Activated CD8-positive, alpha-beta T cell treated with anti-CD3 and anti-CD28 coated beads, Interleukin-2, amount 10 ng/mL, durations not matched to agents 7 days and 5 days (primary cell): ENCODE results near the gene GCNT4. TPM values are rescaled to one million over a fixed set of nuclear protein-coding genes. Genes with fewer than 3 reads are reported as not detected.
A peak's percentile ranks its signal among the peaks of the same experiment; 100 is the strongest.

Source experiments
- ATAC-seq: fragments of 150-1000 bp; cut with Tn5 transposase; one replicate; pipeline ENCODE4 v1.10.0; 2021; ENCODE audit warnings: moderate library complexity
- CTCF ChIA-PET: fragments of 350-600 bp; sonication (Branson Sonifier 250); formaldehyde crosslinking; loops from one replicate; lab custom pipeline; 2021; ENCODE audit warnings: antibody characterized with exemption; lab: Charles Lee
- POLR2A ChIA-PET: fragments of 350-600 bp; sonication (Branson Sonifier 250); formaldehyde crosslinking; loops from one replicate; lab custom pipeline; 2021; ENCODE audit warnings: antibody characterized with exemption; lab: Charles Lee
- DNase-seq: peaks from one replicate; pipeline ENCODE4 v3.0.0-alpha.2; 2020
- H3K27ac Mint-ChIP-seq: one replicate; pipeline ENCODE4 v1.8.0; 2021; ENCODE audit warnings: mild to moderate bottlenecking, mixed read lengths
- H3K27me3 Mint-ChIP-seq: one replicate; pipeline ENCODE4 v1.8.0; 2021; ENCODE audit warnings: low read depth, mixed read lengths
- H3K36me3 Mint-ChIP-seq: one replicate; pipeline ENCODE4 v1.8.0; 2021; ENCODE audit warnings: low read depth, mixed read lengths
- H3K4me1 Mint-ChIP-seq: one replicate; pipeline ENCODE4 v1.8.0; 2021; ENCODE audit warnings: low read depth, mixed read lengths
- H3K4me3 Mint-ChIP-seq: one replicate; pipeline ENCODE4 v1.8.0; 2021; ENCODE audit warnings: mild to moderate bottlenecking, mixed read lengths
- H3K9me3 Mint-ChIP-seq: one replicate; pipeline ENCODE4 v1.8.0; 2022; ENCODE audit warnings: mixed read lengths; ENCODE audit not compliant: insufficient read depth
- total RNA-seq, 2 experiments: library from RNA; stranded (reverse); gene quantifications; one replicate each; pipeline ENCODE4 v1.2.3, GENCODE V29; 2021

The GCNT4 gene
- total RNA-seq, 2 experiments from 2014 or later, result 1.9 to 2.1 TPM

DNA sequence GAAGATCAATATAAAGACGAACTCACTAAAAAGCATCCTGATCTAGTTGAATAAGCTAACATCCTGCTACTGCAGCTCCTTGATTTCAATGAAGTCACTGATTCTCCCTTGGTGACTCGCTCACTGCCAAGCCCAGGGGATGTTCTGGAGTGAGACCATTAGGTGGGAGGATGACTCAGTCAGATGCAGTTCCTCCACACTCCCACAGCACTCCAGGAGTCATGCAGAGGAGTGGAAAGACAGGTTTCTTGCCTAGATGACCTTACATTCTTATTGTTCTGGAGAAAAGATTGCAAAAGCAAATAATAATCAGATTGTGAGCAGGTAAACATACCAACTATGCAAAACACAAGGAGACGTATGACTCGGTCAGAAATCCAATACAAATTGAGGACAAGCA lies 15.3 kb downstream of the GCNT4 start:
- ATAC-seq (no peak), DNase-seq (no peak)
- CTCF ChIA-PET, result interaction anchor here (1.0 to 3.7 kb wide), 2 partner anchors 9 to 13 kb away, joined by 4 to 23 read pairs; no protein-coding TSS in a partner anchor
- POLR2A ChIA-PET, result interaction anchor here (1.0 kb wide), 1 partner anchor 16 kb away, joined by 3 read pairs; no protein-coding TSS in a partner anchor
- H3K27ac Mint-ChIP-seq, result no peak overlapping the region
- H3K4me1 Mint-ChIP-seq, result peaks cover 39% of the 10 kb centered on the region
- H3K4me3 Mint-ChIP-seq, result no peak overlapping the region
- no peaks in the 10 kb centered on the region for H3K27me3 Mint-ChIP-seq
- peaks cover 4% of the 10 kb centered on the region for H3K9me3 Mint-ChIP-seq
- peaks cover 28% of the 10 kb centered on the region for H3K36me3 Mint-ChIP-seq

DNA sequence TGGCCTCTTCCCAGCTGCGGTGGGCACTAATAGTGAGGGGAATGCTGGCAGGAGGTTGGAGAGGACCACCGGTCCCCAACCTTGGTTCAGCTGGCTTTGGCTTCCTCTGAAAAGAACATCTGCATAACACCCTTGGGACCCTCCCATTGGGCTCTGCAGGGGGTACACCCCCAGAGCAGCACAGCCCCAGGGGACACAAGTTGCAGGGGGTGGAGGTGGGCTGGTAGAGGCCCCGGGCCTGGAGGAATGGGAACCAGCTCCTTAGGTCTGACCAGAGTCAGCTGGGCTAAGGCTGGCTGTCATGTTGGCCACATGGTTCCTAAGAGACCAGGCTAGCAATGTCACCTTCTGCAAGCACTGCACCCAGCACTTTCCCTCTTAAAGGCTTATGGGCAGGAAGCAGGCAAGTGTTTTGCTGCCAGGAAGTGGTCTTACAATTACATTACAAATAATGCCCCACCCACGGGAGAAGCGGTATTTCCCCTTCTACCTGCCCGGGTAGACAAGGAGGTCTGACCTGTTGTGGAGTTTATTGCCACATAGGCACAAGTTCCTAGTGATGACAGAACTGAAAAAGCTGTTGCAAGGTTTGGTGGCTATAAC lies 18.1 kb downstream of the GCNT4 start:
- ChIA-PET CTCF (interaction anchor here (0.6 to 4.0 kb wide), 4 partner anchors 16 to 305 kb away, joined by 3 to 32 read pairs (median 6); no protein-coding TSS in a partner anchor), POLR2A (interaction anchor here (0.7 to 1.7 kb wide), 3 partner anchors 15 to 19 kb away, joined by 3 to 9 read pairs (median 5); partner anchors contain the start of gene GCNT4)
- ATAC-seq, result peak; percentile 91
- H3K27ac Mint-ChIP-seq, result peak overlapping the region; percentile 81
- peak; percentile 79 for DNase-seq
- no peaks in the 10 kb centered on the region for H3K27me3 Mint-ChIP-seq
- H3K9me3 Mint-ChIP-seq, result peaks cover 4% of the 10 kb centered on the region
- peaks cover 33% of the 10 kb centered on the region for H3K4me1 Mint-ChIP-seq
- H3K36me3 Mint-ChIP-seq, result peaks cover 20% of the 10 kb centered on the region
- H3K4me3 Mint-ChIP-seq, result no peak overlapping the region

DNA sequence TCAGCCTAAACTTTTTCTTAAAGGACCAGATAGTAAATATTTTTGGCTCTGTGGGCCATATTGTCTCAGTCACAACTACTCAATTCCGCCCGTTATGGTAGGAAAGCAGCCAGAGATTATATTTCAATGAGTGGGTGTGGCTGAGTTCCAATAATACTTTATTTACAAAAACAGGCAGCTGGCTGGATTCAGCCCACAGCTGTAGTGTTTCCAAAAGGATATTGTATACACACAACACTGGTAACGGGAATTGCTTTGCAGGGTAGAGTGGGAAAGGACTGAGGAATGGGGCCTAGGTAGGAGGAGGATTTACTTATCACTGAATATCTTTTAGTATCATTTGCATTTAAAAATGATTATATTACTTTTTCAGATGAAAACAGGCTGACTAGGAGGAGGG lies 21.0 kb downstream of the GCNT4 start:
- ATAC-seq, result no peak
- CTCF ChIA-PET, result no interaction called here
- no peak for DNase-seq
- H3K4me3 Mint-ChIP-seq, result no peak overlapping the region
- peaks cover 23% of the 10 kb centered on the region for H3K36me3 Mint-ChIP-seq
- H3K27ac Mint-ChIP-seq, result no peak overlapping the region
- peaks cover 4% of the 10 kb centered on the region for H3K9me3 Mint-ChIP-seq
- H3K4me1 Mint-ChIP-seq, result peaks cover 41% of the 10 kb centered on the region
- no peaks in the 10 kb centered on the region for H3K27me3 Mint-ChIP-seq
- POLR2A ChIA-PET, result no interaction called here

DNA sequence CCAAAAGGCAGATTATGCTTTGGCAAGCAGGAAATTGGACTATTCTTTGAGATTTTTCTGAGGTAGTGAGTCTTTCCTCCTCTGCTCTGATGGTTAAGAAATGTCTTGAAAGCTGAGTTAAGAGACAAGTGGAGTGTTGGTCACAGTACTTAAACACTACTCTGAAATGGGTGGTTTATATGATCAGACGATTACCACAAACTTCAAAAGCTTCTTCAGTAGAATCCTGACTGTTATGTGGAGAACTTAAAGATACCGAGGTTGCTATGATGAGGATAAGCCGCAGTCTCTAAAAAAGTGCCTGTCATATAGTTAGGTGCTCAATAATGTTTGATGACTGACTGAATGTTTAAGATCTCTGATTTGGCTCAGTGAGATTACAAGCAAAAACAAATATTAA lies 24.3 kb downstream of the GCNT4 start:
- CTCF ChIA-PET, result interaction anchor here (0.6 to 1.7 kb wide), 4 partner anchors 22 to 208 kb away, joined by 3 to 5 read pairs (median 4); no protein-coding TSS in a partner anchor

DNA sequence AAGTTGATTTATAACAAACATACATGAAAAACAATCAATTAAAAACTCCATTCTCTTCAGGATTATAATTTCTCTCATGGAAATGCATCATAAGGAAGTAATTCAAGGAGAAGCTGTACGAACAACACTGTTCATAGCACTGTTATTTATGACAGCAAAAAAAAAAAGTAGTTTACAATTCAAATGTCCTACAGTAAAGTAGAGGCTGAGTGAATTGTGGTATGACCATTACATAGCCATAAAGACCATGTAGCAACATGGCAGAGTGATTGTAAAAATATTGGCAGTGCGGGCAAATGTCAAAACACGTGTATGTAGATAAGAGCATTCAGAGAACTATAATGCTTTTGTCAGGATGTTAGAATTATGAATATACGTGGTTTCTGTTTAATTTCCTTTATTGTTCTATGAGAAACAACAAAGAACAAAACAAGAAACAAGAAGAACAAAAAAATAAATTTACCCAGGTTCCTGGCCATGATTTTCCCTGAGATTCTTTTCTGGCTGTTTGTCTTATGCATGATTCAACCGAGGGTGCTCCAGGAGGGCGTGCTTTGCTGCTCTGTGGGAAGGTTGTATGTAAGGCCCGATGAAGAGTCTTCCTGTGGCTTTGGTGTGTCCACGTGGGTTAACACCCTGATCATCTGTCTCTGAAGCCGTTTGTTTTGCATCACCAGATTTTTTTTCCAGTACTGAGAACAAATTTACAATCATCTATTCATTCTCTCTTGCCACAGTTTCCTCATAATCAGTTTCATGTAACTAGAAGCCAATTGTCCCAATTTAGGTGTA lies 28.8 kb downstream of the GCNT4 start:
- H3K27me3 Mint-ChIP-seq, result no peaks in the 10 kb centered on the region
- H3K27ac Mint-ChIP-seq, result peak overlapping the region; percentile 77
- H3K4me3 Mint-ChIP-seq, result peak overlapping the region; percentile 44
- ChIA-PET CTCF (interaction anchor here (0.9 to 1.9 kb wide), 3 partner anchors 25 to 88 kb away, joined by 4 to 7 read pairs (median 7); no protein-coding TSS in a partner anchor), POLR2A (no interaction called here)
- no peaks in the 10 kb centered on the region for H3K9me3 Mint-ChIP-seq
- DNase-seq, result peak; percentile 69
- ATAC-seq, result peak; percentile 85
- peaks cover 36% of the 10 kb centered on the region for H3K4me1 Mint-ChIP-seq
- H3K36me3 Mint-ChIP-seq, result peaks cover 9% of the 10 kb centered on the region

More for the DNA sequence above, 24.3 kb downstream of the GCNT4 start:
- Mint-ChIP-seq H3K36me3 (peaks cover 16% of the 10 kb centered on the region), H3K9me3 (peaks cover 2% of the 10 kb centered on the region), H3K4me3 (no peak overlapping the region), H3K27me3 (no peaks in the 10 kb centered on the region), H3K4me1 (peaks cover 33% of the 10 kb centered on the region), H3K27ac (no peak overlapping the region)
- POLR2A ChIA-PET, result no interaction called here
- ATAC-seq (peak; percentile 75), DNase-seq (no peak)

DNA sequence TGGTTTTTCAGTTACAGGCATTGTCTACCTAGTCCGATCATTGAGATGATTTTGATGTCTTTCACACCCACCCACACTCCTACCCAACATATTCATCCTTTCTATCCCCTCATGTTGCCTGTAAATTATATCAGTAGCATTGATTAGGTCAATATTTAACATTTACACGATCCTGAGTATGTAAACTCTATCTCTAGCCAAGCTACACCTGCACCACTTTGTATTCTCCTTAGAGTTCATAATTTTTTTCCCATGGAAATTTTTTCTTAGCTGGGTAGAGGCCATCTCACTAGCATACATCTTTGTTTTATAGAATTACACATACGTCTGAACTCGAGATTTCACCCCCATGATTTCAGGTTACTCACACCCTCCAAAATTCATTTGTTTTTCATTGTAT lies 30.6 kb downstream of the GCNT4 start:
- POLR2A ChIA-PET, result interaction anchor here (0.6 kb wide), 1 partner anchor 30 kb away, joined by 3 read pairs; the partner anchor contains the start of gene GCNT4
- peaks cover 30% of the 10 kb centered on the region for H3K4me1 Mint-ChIP-seq
- H3K27ac Mint-ChIP-seq, result no peak overlapping the region
- no peaks in the 10 kb centered on the region for H3K27me3 Mint-ChIP-seq
- H3K4me3 Mint-ChIP-seq, result no peak overlapping the region
- CTCF ChIA-PET, result interaction anchor here (0.8 to 1.9 kb wide), 5 partner anchors 24 to 97 kb away, joined by 3 to 7 read pairs (median 4); no protein-coding TSS in a partner anchor
- DNase-seq (no peak), ATAC-seq (no peak)
- H3K36me3 Mint-ChIP-seq, result peaks cover 9% of the 10 kb centered on the region
- H3K9me3 Mint-ChIP-seq, result no peaks in the 10 kb centered on the region

DNA sequence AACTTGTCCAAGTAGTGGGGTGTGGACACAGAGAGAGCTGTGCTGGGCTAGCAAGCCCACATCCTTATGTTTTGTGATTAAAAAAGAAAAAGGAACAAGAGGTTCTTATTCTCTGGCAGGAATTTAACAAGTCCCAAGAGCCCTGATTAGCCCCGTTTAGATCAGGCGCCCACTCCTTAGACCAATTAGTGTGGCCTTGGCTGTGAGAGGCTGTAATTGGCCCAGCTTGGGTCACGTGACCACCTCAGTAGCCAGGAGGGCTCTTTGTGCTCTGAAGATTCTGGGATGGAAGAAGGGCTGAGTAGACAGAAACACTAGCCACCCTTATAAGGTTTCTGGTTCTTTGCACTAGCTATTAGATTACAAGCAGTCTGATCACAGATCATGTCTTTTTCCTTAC lies 31.1 kb downstream of the GCNT4 start:
- H3K4me3 Mint-ChIP-seq, result no peak overlapping the region
- peaks cover 6% of the 10 kb centered on the region for H3K36me3 Mint-ChIP-seq
- H3K27ac Mint-ChIP-seq, result no peak overlapping the region
- CTCF ChIA-PET, result interaction anchor here (1.0 to 1.9 kb wide), 2 partner anchors 24 to 69 kb away, joined by 4 to 6 read pairs; no protein-coding TSS in a partner anchor
- H3K4me1 Mint-ChIP-seq, result peaks cover 32% of the 10 kb centered on the region
- POLR2A ChIA-PET, result no interaction called here
- no peaks in the 10 kb centered on the region for H3K27me3 Mint-ChIP-seq
- ATAC-seq, result no peak
- no peak for DNase-seq
- H3K9me3 Mint-ChIP-seq, result no peaks in the 10 kb centered on the region

DNA sequence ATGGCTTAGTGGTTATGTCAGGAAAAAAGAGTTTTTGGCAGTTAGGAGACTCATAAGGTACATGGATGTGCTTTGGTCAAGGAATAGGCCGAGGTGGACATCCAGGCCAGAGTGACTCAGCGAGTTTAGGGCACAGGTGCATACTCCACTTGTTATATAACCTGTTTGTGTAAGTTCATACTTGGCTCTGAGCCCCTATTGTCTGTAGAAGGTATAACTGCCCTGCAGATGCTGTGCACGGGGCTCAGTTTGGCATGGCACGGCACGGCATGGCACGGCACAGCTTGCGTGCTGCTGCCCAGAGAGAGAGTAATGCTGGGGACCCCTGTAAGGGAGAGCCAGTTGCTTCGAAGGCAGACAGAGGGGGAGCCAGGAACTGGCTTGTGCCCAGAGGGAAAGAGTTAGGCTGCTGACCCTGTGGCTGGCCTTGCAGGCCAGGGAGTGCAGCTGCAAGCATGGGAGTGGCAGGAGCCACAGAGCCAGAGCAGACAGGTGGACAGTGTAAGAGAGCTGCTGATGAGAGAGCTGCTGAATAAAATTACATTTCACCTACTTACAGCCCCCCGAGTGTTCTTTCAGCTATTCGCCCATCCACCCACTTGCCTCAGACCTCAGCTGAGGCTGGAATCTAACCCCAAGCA lies 32.2 kb downstream of the GCNT4 start:
- no peak overlapping the region for H3K27ac Mint-ChIP-seq
- peaks cover 5% of the 10 kb centered on the region for H3K36me3 Mint-ChIP-seq
- H3K4me3 Mint-ChIP-seq, result no peak overlapping the region
- DNase-seq, result no peak
- ChIA-PET CTCF (no interaction called here), POLR2A (no interaction called here)
- H3K9me3 Mint-ChIP-seq, result no peaks in the 10 kb centered on the region
- no peaks in the 10 kb centered on the region for H3K27me3 Mint-ChIP-seq
- H3K4me1 Mint-ChIP-seq, result peaks cover 31% of the 10 kb centered on the region
- ATAC-seq, result no peak

DNA sequence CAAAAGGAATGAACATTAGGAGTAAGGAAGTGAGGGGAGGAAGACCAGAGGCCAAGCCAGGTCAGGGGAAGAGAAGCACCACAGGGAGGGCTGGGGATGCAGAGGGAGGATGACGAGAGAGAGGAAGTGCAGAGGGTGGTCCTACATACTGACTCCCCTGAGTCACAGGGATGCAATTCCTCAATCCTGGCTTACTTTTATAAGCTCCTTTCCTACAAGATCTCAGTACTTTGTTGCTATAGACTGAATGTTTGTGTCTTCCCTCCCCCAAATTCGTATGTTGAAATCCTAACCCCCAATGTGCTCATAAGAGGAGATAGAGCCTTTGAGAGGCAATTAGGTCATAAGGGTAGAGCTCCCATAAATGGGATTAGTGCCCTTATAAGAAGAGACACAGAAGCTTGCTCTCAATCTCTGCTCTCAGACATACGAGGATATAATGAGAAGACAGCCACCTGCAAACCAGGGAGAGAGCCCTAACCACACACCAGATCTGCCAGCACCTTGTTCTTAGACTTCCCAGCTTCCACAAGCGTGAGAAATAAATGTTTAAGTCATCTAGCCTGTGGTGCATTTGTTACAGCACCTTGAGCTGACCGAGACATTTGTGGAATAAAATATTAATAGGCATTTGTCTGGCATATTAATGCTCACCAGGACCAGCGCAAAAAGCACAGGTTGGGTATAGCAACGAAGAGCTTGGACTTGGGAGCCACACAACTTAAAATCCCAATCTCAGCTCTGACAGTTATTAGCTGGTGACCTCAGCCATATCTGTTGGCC lies 33.4 kb downstream of the GCNT4 start:
- H3K27ac Mint-ChIP-seq, result no peak overlapping the region
- ATAC-seq (no peak), DNase-seq (no peak)
- H3K9me3 Mint-ChIP-seq, result no peaks in the 10 kb centered on the region
- H3K4me1 Mint-ChIP-seq, result peaks cover 23% of the 10 kb centered on the region
- CTCF ChIA-PET, result interaction anchor here (0.9 to 1.0 kb wide), 2 partner anchors 9 to 31 kb away, joined by 3 read pairs; no protein-coding TSS in a partner anchor
- H3K4me3 Mint-ChIP-seq, result no peak overlapping the region
- no peaks in the 10 kb centered on the region for H3K27me3 Mint-ChIP-seq
- POLR2A ChIA-PET, result interaction anchor here (0.6 kb wide), 1 partner anchor 913 kb away, joined by 3 read pairs; no protein-coding TSS in a partner anchor
- peaks cover 1% of the 10 kb centered on the region for H3K36me3 Mint-ChIP-seq

DNA sequence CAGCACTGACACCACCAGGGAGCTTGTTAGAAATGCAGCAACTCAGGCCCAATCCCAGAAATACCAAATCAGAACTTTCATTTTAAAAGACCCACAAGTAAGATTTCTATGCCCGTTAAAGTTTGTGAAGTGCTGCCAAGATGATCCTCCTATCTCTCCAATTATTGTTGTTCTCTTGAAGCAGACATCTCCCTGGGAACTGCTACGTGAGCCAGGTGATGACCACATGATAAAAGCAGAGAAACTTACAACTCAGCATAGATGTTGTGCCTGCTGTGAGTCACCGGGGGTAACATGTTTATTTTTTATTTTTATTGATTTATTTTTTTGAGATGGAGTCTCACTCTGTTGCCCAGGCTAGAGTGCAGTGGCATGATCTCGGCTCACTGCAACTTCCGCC lies 34.4 kb downstream of the GCNT4 start:
- Mint-ChIP-seq H3K27ac (no peak overlapping the region), H3K36me3 (peaks cover 2% of the 10 kb centered on the region), H3K4me1 (peaks cover 13% of the 10 kb centered on the region), H3K9me3 (no peaks in the 10 kb centered on the region), H3K27me3 (no peaks in the 10 kb centered on the region), H3K4me3 (no peak overlapping the region)
- ATAC-seq (no peak), DNase-seq (no peak)
- ChIA-PET POLR2A (no interaction called here), CTCF (no interaction called here)

DNA sequence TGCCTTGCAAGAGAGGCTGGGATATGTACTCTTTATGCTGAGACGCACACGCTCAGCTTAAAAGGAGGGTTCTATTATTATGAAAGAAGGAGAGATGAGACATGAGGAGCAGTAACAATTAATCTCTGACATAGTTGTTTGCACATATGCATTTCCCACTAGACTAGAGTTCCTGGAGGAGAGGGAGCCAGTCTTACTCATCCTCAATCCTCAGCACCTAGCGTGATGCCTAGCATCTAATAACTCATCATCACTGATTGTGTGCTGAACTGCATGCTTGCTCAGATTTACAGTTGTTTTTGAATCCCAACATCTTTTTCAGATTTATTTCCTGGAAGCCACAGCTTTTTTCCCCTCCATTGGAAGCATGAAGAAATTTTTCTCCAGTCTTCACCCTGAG lies 35.5 kb downstream of the GCNT4 start:
- no peak overlapping the region for H3K27ac Mint-ChIP-seq
- CTCF ChIA-PET, result interaction anchor here (0.7 to 0.8 kb wide), 2 partner anchors 32 to 42 kb away, joined by 3 read pairs; no protein-coding TSS in a partner anchor
- no peak for DNase-seq
- peaks cover 9% of the 10 kb centered on the region for H3K4me1 Mint-ChIP-seq
- H3K27me3 Mint-ChIP-seq, result no peaks in the 10 kb centered on the region
- peaks cover 2% of the 10 kb centered on the region for H3K36me3 Mint-ChIP-seq
- POLR2A ChIA-PET, result no interaction called here
- no peak overlapping the region for H3K4me3 Mint-ChIP-seq
- ATAC-seq, result no peak
- H3K9me3 Mint-ChIP-seq, result no peaks in the 10 kb centered on the region
